Endothelial cell of umbilical vein (primary cell): ENCODE results near the gene NFKBIA. TPM values are rescaled to one million over a fixed set of nuclear protein-coding genes. Genes with fewer than 3 reads are reported as not detected.
A peak's percentile ranks its signal among the peaks of the same experiment; 100 is the strongest.

Source experiments
- BruUV-seq: library from RNA; stranded (reverse); fragments of 400-500 nt; replicated peaks from 2 replicates; lab custom pipeline; 2021; lab: Mats Ljungman, UMichigan
- CTCF ChIA-PET: fragments of 300-600, 350-600 bp; sonication (Branson Sonifier 250); formaldehyde crosslinking; loops from one replicate; lab custom pipeline; 2021; ENCODE audit warnings: antibody characterized with exemption, inconsistent platforms; lab: Charles Lee
- POLR2A ChIA-PET: fragments of 300-600, 350-600 bp; sonication (Branson Sonifier 250); formaldehyde crosslinking; loops from one replicate; lab custom pipeline; 2021; ENCODE audit warnings: antibody characterized with exemption, inconsistent platforms; lab: Charles Lee
- DNase-seq: peaks from one replicate; pipeline ENCODE4 v3.0.0-alpha.2; 2011; ENCODE audit warnings: low read depth, low spot score
- FAIRE-seq: peaks from 2 replicates; lab custom pipeline; 2011; peaks lifted over from hg19 to GRCh38; lab: Jason Lieb, UNC
- H2AFZ ChIP-seq: 2 replicates; pipeline ENCODE4 v1.6.0; 2012; ENCODE audit warnings: low read depth, low read length, control low read depth, inconsistent platforms
- H3K27ac ChIP-seq: 2 replicates; pipeline ENCODE4 v1.5.1; 2011; ENCODE audit warnings: low read depth, mild to moderate bottlenecking, control low read depth, low read length, moderate library complexity; ENCODE audit not compliant: insufficient read depth
- H3K27me3 ChIP-seq, 2 experiments: 2 replicates each; pipeline versions ENCODE4 v1.6.0 to v1.6.1; 2011; ENCODE audit warnings: low read length in 2 of 2, mixed read lengths in 1 of 2; ENCODE audit not compliant: control insufficient read depth in 2 of 2, insufficient read depth in 2 of 2
- H3K36me3 ChIP-seq, 2 experiments: 2 replicates in 1 of 2; 3 replicates in 1 of 2; pipeline ENCODE4 v1.5.1; 2011; ENCODE audit warnings: low read length in 2 of 2, mild to moderate bottlenecking in 1 of 2, moderate library complexity in 1 of 2; ENCODE audit not compliant: control insufficient read depth in 2 of 2, insufficient read depth in 2 of 2; ENCODE audit errors: extremely low read depth in 1 of 2
- H3K4me1 ChIP-seq: 3 replicates; pipeline ENCODE4 v1.5.1; 2011; ENCODE audit warnings: mild to moderate bottlenecking, low read length; ENCODE audit not compliant: control insufficient read depth, insufficient read depth; ENCODE audit errors: extremely low read depth
- H3K4me2 ChIP-seq: 2 replicates; pipeline ENCODE4 v1.6.1; 2011; ENCODE audit warnings: low read length, control low read depth, mixed read lengths; ENCODE audit not compliant: insufficient read depth
- H3K4me3 ChIP-seq, 3 experiments: fragments of 200-600 bp in 1 of 3; sonication (generic), shearing (Covaris generic) in 1 of 3; replicated peaks in 1 of 3; 2 replicates each; pipeline ENCODE4 v1.5.1; 2011 to 2016; ENCODE audit warnings: control low read depth in 3 of 3, low read length in 3 of 3, mild to moderate bottlenecking in 2 of 3, inconsistent platforms in 1 of 3, low read depth in 1 of 3, moderate library complexity in 1 of 3; ENCODE audit not compliant: insufficient read depth in 1 of 3
- H3K79me2 ChIP-seq: 2 replicates; pipeline ENCODE4 v1.6.0; 2012; ENCODE audit warnings: low read length, inconsistent platforms; ENCODE audit not compliant: control insufficient read depth, insufficient read depth
- H3K9ac ChIP-seq: replicated peaks from 2 replicates; pipeline ENCODE3; 2011; ENCODE audit warnings: low read length, control low read depth; ENCODE audit not compliant: insufficient read depth; ENCODE audit errors: extremely low read depth
- H3K9me1 ChIP-seq: replicated peaks from 3 replicates; pipeline ENCODE4 v1.6.0; 2011; ENCODE audit warnings: mild to moderate bottlenecking, low read length; ENCODE audit not compliant: control insufficient read depth, insufficient read depth; ENCODE audit errors: extremely low read depth
- H3K9me3 ChIP-seq: replicated peaks from 2 replicates; pipeline ENCODE4 v1.5.1; 2012; ENCODE audit warnings: low read length, inconsistent platforms; ENCODE audit not compliant: control insufficient read depth, insufficient read depth
- H4K20me1 ChIP-seq: replicated peaks from 2 replicates; pipeline ENCODE3; 2011; ENCODE audit warnings: mild to moderate bottlenecking, low read length; ENCODE audit not compliant: control insufficient read depth, insufficient read depth; ENCODE audit errors: extremely low read depth
- CTCF ChIP-seq, 2 donors: IDR thresholded peaks; 1 replicate in 1 of 2; 2 replicates in 1 of 2; pipeline ENCODE4 v1.5.1; 2011; ENCODE audit warnings: low read length in 2 of 2, mild to moderate bottlenecking in 2 of 2, moderate library complexity in 2 of 2, control low read depth in 1 of 2, inconsistent platforms in 1 of 2, low read depth in 1 of 2; ENCODE audit not compliant: insufficient read depth in 1 of 2; ENCODE audit errors: extremely low read depth in 1 of 2
- EZH2 ChIP-seq: IDR thresholded peaks from 2 replicates; pipeline ENCODE4 v1.6.1; 2012; ENCODE audit warnings: borderline replicate concordance, low read depth, mild to moderate bottlenecking, moderate library complexity, low read length, inconsistent platforms; ENCODE audit not compliant: severe bottlenecking
- FOS ChIP-seq: IDR thresholded peaks from 2 replicates; pipeline ENCODE4 v1.6.1; 2011; ENCODE audit warnings: mild to moderate bottlenecking, low read length, moderate library complexity, borderline replicate concordance; ENCODE audit not compliant: insufficient read depth
- GATA2 ChIP-seq: IDR thresholded peaks from 2 replicates; pipeline ENCODE4 v1.7.0; 2011; ENCODE audit warnings: low read depth, mild to moderate bottlenecking, moderate library complexity, mixed read lengths, low read length; ENCODE audit not compliant: insufficient read length, insufficient read depth
- JUN ChIP-seq: IDR thresholded peaks from 2 replicates; pipeline ENCODE4 v1.6.1; 2011; ENCODE audit warnings: borderline replicate concordance, low read depth; ENCODE audit not compliant: insufficient read length, insufficient read depth
- MAX ChIP-seq: IDR thresholded peaks from 2 replicates; pipeline ENCODE4 v1.6.1; 2011; ENCODE audit not compliant: insufficient read depth, insufficient read length
- MYC ChIP-seq: IDR thresholded peaks from one replicate; pipeline ENCODE4 v1.6.1; 2011; ENCODE audit warnings: mild to moderate bottlenecking, low read depth, low read length
- POLR2A ChIP-seq: IDR thresholded peaks from 2 replicates; pipeline ENCODE4 v1.6.1; 2012; ENCODE audit warnings: low read depth, mild to moderate bottlenecking, control low read depth, low read length
- POLR2AphosphoS5 ChIP-seq: IDR thresholded peaks from 2 replicates; pipeline ENCODE4 v1.6.1; 2012; ENCODE audit warnings: low read depth, mild to moderate bottlenecking, control low read depth, low read length, moderate library complexity; ENCODE audit not compliant: insufficient read depth
- dilution Hi-C: fragments of 300-500 bp; cut with MboI; formaldehyde crosslinking; loops from one replicate; pipeline ENCODE4 v1.15.0; 2019; ENCODE audit warnings: low sequenced_read_pairs; ENCODE audit not compliant: extremely low pct_ligation_motif_present
- intact Hi-C: fragments of 100-400 bp; cut with micrococcal nuclease; formaldehyde crosslinking; loops from one replicate; pipeline ENCODE4 v1.10.0; 2022
- polyA plus RNA-seq, 4 experiments: library from polyadenylated mRNA; depleted of rRNA in 3 of 4; stranded (reverse) in 3 of 4; unstranded in 1 of 4; fragments of >200 nt; gene quantifications; 2 replicates each; pipeline versions ENCODE4 v1.2.1 to v1.2.3, GENCODE V29; 2011 to 2012; ENCODE audit warnings: missing spikeins in 1 of 4
- total RNA-seq: library from RNA; stranded (reverse); gene quantifications from 2 replicates; pipeline ENCODE4 v1.2.3, GENCODE V29; 2021

Gene NFKBIA
- total and polyA plus RNA-seq, 2 donors (not counting 3 experiments of a cell fraction or from before 2014, with no cell fraction given), result 55.7 to 82.8 TPM

- H2AFZ ChIP-seq, result no peak overlapping the region
- H3K9ac ChIP-seq, result no peak overlapping the region
- TF ChIP-seq JUN (no peak), MYC (no peak), POLR2AphosphoS5 (no peak), GATA2 (no peak), CTCF (IDR thresholded peaks at IDR 0.05; ENCODE audit: extremely low read depth in 1 of 2, insufficient read depth in 1 of 2, low read depth in 1 of 2, low read length in 2 of 2) (no peak), POLR2A (no peak), FOS (no peak), EZH2 (no peak), MAX (no peak)
- no peak for FAIRE-seq
- H3K27ac ChIP-seq, result no peak overlapping the region
- H3K9me3 ChIP-seq, result no peaks in the 10 kb centered on the region
- no peak overlapping the region for H3K4me3 ChIP-seq
- H3K4me2 ChIP-seq, result no peak overlapping the region
- H3K9me1 ChIP-seq, result no peaks in the 10 kb centered on the region
- H3K79me2 ChIP-seq, result peaks cover 21% of the 10 kb centered on the region
- dilution Hi-C loops (no loop called here), intact Hi-C loops (no loop called here)
- H3K36me3 ChIP-seq, result peaks cover 15 to 21% of the 10 kb centered on the region in 2 experiments
- no TSS peak for BruUV-seq
- no peaks in the 10 kb centered on the region for H4K20me1 ChIP-seq
- H3K27me3 ChIP-seq, result no peaks in the 10 kb centered on the region
- DNase-seq, result peak; percentile 36
- ChIA-PET POLR2A (interaction anchor here (3.0 kb wide), 1 partner anchor 107 kb away, joined by 9 read pairs; the partner anchor contains the start of gene PSMA6), CTCF (interaction anchor here (0.6 to 1.5 kb wide), 10 partner anchors 15 to 184 kb away, joined by 3 to 5 read pairs (median 3); no protein-coding TSS in a partner anchor)
- peaks cover 48% of the 10 kb centered on the region for H3K4me1 ChIP-seq
Observed at GRCh38 chr14:35399083-35399937, 5.2 kb downstream of the NFKBIA start.
